SK-N-SH (cell line): Measurements from ENCODE around the gene PAF1. TPM values are rescaled to one million over a fixed set of nuclear protein-coding genes. Genes with fewer than 3 reads are reported as not detected.

Source experiments
- CTCF ChIA-PET: fragments of 300-600, 350-600 bp; formaldehyde crosslinking; extraction: SDS; loops from one replicate; lab custom pipeline; 2021; lab: Yijun Ruan, JAX
- POLR2A ChIA-PET: fragments of 350-600 bp; sonication (Branson Sonifier 250); formaldehyde crosslinking; extraction: SDS; loops from one replicate; lab custom pipeline; 2020; ENCODE audit warnings: antibody characterized with exemption, inconsistent platforms; lab: Yijun Ruan, JAX
- DNase-seq: peaks from one replicate; pipeline ENCODE4 v3.0.0; 2012
- H2AFZ ChIP-seq: fragments of 200-600 bp; sonication (generic); 2 replicates; pipeline ENCODE4 v1.8.1; 2016; ENCODE audit warnings: antibody characterized with exemption, mild to moderate bottlenecking, low read depth
- H3F3A ChIP-seq: fragments of 200-600 bp; sonication (generic); replicated peaks from 2 replicates; pipeline ENCODE3; 2016; ENCODE audit warnings: antibody characterized with exemption, mild to moderate bottlenecking; ENCODE audit not compliant: insufficient read depth
- H3K27ac ChIP-seq, 2 experiments: fragments of 200-500 bp in 1 of 2; fragments of 200-600 bp in 1 of 2; sonication (Bioruptor generic) in 1 of 2; sonication (generic), shearing (Covaris generic) in 1 of 2; 2 replicates each; pipeline versions ENCODE4 v1.5.1 to v1.6.1; 2014 to 2016; ENCODE audit warnings: low read depth in 2 of 2, inconsistent platforms in 1 of 2, low read length in 1 of 2, mild to moderate bottlenecking in 1 of 2, mixed read lengths in 1 of 2
- H3K27me3 ChIP-seq: fragments of 200-600 bp; sonication (generic), shearing (Covaris generic); 2 replicates; pipeline ENCODE4 v1.6.1; 2016; ENCODE audit warnings: mixed run types; ENCODE audit not compliant: insufficient read depth
- H3K36me3 ChIP-seq, 2 experiments: fragments of 200-500 bp in 1 of 2; fragments of 200-600 bp in 1 of 2; sonication (Bioruptor generic) in 1 of 2; sonication (generic) in 1 of 2; replicated peaks in 1 of 2; 2 replicates each; pipeline versions ENCODE3 to v1.5.1; 2014 to 2016; ENCODE audit warnings: low read length in 1 of 2, mild to moderate bottlenecking in 1 of 2; ENCODE audit not compliant: insufficient read depth in 2 of 2, control insufficient read depth in 1 of 2
- H3K4me1 ChIP-seq, 2 experiments: fragments of 200-500 bp in 1 of 2; fragments of 200-600 bp in 1 of 2; sonication (Bioruptor generic) in 1 of 2; sonication (generic), shearing (Covaris generic) in 1 of 2; 2 replicates each; pipeline versions ENCODE4 v1.5.1 to v1.6.1; 2014 to 2016; ENCODE audit warnings: low read depth in 1 of 2, low read length in 1 of 2, mixed run types in 1 of 2; ENCODE audit not compliant: insufficient read depth in 2 of 2, control insufficient read depth in 1 of 2
- H3K4me2 ChIP-seq: fragments of 200-600 bp; sonication (generic), shearing (Covaris generic); 2 replicates; pipeline ENCODE4 v1.6.1; 2017; ENCODE audit warnings: mixed run types
- H3K4me3 ChIP-seq, 2 experiments: fragments of 200-500 bp in 1 of 2; fragments of 200-600 bp in 1 of 2; sonication (Bioruptor generic) in 1 of 2; sonication (generic), shearing (Covaris generic) in 1 of 2; 2 replicates each; pipeline versions ENCODE4 v1.5.1 to v1.8.1; 2014 to 2016; ENCODE audit warnings: low read depth in 2 of 2, inconsistent platforms in 1 of 2, low read length in 1 of 2, mild to moderate bottlenecking in 1 of 2, mixed read lengths in 1 of 2, moderate library complexity in 1 of 2
- H3K79me2 ChIP-seq: fragments of 200-600 bp; sonication (generic); 2 replicates; pipeline ENCODE4 v1.8.1; 2017; ENCODE audit warnings: mild to moderate bottlenecking; ENCODE audit not compliant: insufficient read depth
- H3K9ac ChIP-seq: fragments of 200-600 bp; sonication (generic); 2 replicates; pipeline ENCODE4 v1.6.1; 2017; ENCODE audit warnings: mixed run types
- H3K9me2 ChIP-seq: fragments of 200-600 bp; sonication (generic); 2 replicates; pipeline ENCODE4 v1.6.1; 2017; ENCODE audit warnings: mixed run types
- H3K9me3 ChIP-seq: fragments of 200-600 bp; sonication (generic); 2 replicates; pipeline ENCODE4 v1.6.1; 2017; ENCODE audit warnings: mixed run types, mild to moderate bottlenecking, moderate library complexity
- H4K20me1 ChIP-seq: fragments of 200-600 bp; sonication (generic); 2 replicates; pipeline ENCODE4 v1.6.1; 2017; ENCODE audit warnings: mild to moderate bottlenecking, mixed run types; ENCODE audit not compliant: insufficient read depth
- ELF1 ChIP-seq: IDR thresholded peaks from 2 replicates; pipeline ENCODE4 v1.4.0; 2012
- EZH2phosphoT487 ChIP-seq: fragments of 200-600 bp; sonication (generic); IDR thresholded peaks from 2 replicates; pipeline ENCODE4 v1.6.1; 2017; ENCODE audit warnings: low read depth, mixed run types, mild to moderate bottlenecking, antibody characterized with exemption, moderate library complexity, borderline replicate concordance
- FOSL2 ChIP-seq: IDR thresholded peaks from 2 replicates; pipeline ENCODE4 v1.4.0; 2012; ENCODE audit warnings: low read depth, mild to moderate bottlenecking, moderate library complexity, borderline replicate concordance
- FOXJ3 ChIP-seq: sonication (generic); formaldehyde crosslinking; IDR thresholded peaks from 2 replicates; pipeline ENCODE4 v1.5.1; 2020; ENCODE audit warnings: mild to moderate bottlenecking, missing genetic modification reagents
- GABPA ChIP-seq: IDR thresholded peaks from 2 replicates; pipeline ENCODE4 v1.4.0; 2012; ENCODE audit warnings: low read depth, mild to moderate bottlenecking
- MEF2A ChIP-seq: IDR thresholded peaks from 2 replicates; pipeline ENCODE4 v1.4.0; 2012; ENCODE audit warnings: low read depth, borderline replicate concordance
- NFIC ChIP-seq: IDR thresholded peaks from 2 replicates; pipeline ENCODE4 v1.4.0; 2012; ENCODE audit warnings: borderline replicate concordance
- NRF1 ChIP-seq: IDR thresholded peaks from 2 replicates; pipeline ENCODE4 v1.6.1; 2012; ENCODE audit warnings: low read depth, mild to moderate bottlenecking, low read length
- POLR2AphosphoS5 ChIP-seq: IDR thresholded peaks from 2 replicates; pipeline ENCODE4 v1.6.1; 2012; ENCODE audit warnings: low read depth, low read length
- RCOR1 ChIP-seq: fragments of 150-350 bp; IDR thresholded peaks from 2 replicates; pipeline ENCODE4 v1.6.1; 2017; ENCODE audit warnings: antibody characterized with exemption, low read length
- RFX5 ChIP-seq: IDR thresholded peaks from 2 replicates; pipeline ENCODE4 v1.6.1; 2012; ENCODE audit warnings: mild to moderate bottlenecking, improper control_type of control experiment, low read length
- SIN3A ChIP-seq: IDR thresholded peaks from 2 replicates; pipeline ENCODE4 v1.6.1; 2012; ENCODE audit warnings: low read depth, mild to moderate bottlenecking, low read length, moderate library complexity, borderline replicate concordance
- TCF12 ChIP-seq: IDR thresholded peaks from 2 replicates; pipeline ENCODE4 v1.4.0; 2012
- WGBS: methylation state at CpG from one replicate; pipeline ENCODE4 v1.1.6; 2017; ENCODE audit warnings: low lambda C conversion rate; 5-methylcytosine and 5-hydroxymethylcytosine counted together
- polyA plus RNA-seq, 3 experiments: library from polyadenylated mRNA; depleted of rRNA; stranded (reverse); fragments of >200 nt; gene quantifications; 2 replicates each; pipeline ENCODE4 v1.2.3, GENCODE V29; 2012
- TF ChIP-seq, protein P1 (sequence below): IDR thresholded peaks from 2 replicates; pipeline ENCODE4 v1.4.0; 2012; ENCODE audit warnings: low read depth, borderline replicate concordance
- TF ChIP-seq, protein P2 (sequence below): IDR thresholded peaks from 2 replicates; pipeline ENCODE4 v1.4.0; 2012; ENCODE audit warnings: low read depth, borderline replicate concordance
- TF ChIP-seq, protein P3 (sequence below): fragments of 200-600 bp; sonication (generic); IDR thresholded peaks from 2 replicates; pipeline ENCODE4 v1.6.1; 2017; ENCODE audit warnings: antibody characterized with exemption, mild to moderate bottlenecking, moderate library complexity
- TF ChIP-seq, protein P4 (sequence below): IDR thresholded peaks from 2 replicates; pipeline ENCODE4 v1.4.0; 2012; ENCODE audit warnings: low read depth
- TF ChIP-seq, protein P5 (sequence below): IDR thresholded peaks from 2 replicates; pipeline ENCODE4; 2012
- TF ChIP-seq, protein P6 (sequence below): IDR thresholded peaks from 2 replicates; pipeline ENCODE4 v1.6.1; 2012; ENCODE audit warnings: mild to moderate bottlenecking, low read depth, low read length, moderate library complexity
- TF ChIP-seq, protein P7 (sequence below): fragments of 150-350 bp; IDR thresholded peaks from 2 replicates; pipeline ENCODE4 v1.6.1; 2017; ENCODE audit warnings: antibody characterized with exemption, low read length, low read depth, borderline replicate concordance

PAF1 gene
- polyA plus RNA-seq, 1 of the 3 experiments (the other 2 are of a cell fraction) = 65.3 TPM

DNA sequence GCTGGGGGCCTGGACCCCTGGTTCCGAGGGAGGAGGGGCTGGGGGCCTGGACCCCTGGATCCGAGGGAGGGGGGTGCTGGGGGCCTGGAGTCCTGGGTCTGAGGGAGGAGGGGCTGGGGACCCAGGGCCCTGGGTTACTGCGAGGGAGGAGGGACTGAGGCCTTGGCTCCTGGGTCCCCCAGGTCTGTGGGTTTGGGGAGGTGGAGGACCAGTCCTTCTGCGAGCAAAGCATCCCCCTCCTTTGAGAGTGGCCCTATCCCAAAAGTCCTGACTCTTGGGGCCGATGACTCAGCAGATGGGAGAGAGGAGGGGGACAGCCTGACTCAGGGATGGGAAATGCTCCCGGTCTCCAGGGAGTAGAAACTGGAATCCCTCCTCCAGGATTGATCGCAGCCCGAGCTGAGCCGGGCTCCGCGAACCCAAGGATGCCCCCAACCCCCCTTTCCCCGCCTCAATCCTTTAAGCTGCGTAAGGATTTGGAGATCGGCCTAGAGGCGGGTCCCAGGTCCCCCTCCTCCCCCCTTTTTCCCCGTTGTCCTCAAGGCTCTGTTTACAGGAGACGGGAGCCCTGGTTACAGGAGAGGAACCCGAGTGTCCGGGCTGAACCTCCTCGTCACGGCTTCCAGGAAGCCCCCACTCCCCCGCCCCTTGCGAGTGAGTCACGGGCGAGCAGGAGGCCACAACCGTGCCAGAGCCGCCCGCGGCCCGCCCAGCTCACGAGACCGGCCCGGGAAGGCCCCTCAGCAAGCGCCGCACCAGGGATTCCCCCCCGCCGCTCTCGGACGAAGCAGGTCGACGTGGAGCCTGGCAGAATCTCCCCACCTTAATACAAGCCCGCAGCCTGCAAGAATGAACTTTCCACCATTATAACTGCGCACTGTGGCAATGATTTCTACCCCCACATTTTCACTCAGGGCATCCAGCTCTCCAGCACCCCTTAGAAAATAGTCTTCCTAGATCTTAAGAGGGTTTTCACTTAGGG is 12.7 kb upstream of the PAF1 start:
- Histone ChIP-seq H2AFZ (no peak overlapping the region), H3K4me3 (peak overlapping the region; percentile 41 to 54), H3K79me2 (peaks cover 19% of the 10 kb centered on the region), H3K9me2 (no peaks in the 10 kb centered on the region), H3K4me2 (peak overlapping the region; percentile 98), H3K9ac (peak overlapping the region; percentile 97), H3K27me3 (no peaks in the 10 kb centered on the region), H3K36me3 (peaks cover 0 to 7% of the 10 kb centered on the region in 2 experiments), H3K27ac (peak overlapping the region; percentile 77 to 100), H3K4me1 (peaks cover 22 to 31% of the 10 kb centered on the region in 2 experiments; a peak in 3 of 4 replicates), H4K20me1 (peaks cover 16% of the 10 kb centered on the region), H3F3A (peaks cover 44% of the 10 kb centered on the region), H3K9me3 (no peaks in the 10 kb centered on the region)
- WGBS = 10% methylated on average over 17 of the region's 43 CpGs
- POLR2A ChIA-PET = no interaction called here
- CTCF ChIA-PET = no interaction called here
- no peak for DNase-seq
- TF ChIP-seq, protein P1, sequence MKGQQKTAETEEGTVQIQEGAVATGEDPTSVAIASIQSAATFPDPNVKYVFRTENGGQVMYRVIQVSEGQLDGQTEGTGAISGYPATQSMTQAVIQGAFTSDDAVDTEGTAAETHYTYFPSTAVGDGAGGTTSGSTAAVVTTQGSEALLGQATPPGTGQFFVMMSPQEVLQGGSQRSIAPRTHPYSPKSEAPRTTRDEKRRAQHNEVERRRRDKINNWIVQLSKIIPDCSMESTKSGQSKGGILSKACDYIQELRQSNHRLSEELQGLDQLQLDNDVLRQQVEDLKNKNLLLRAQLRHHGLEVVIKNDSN = 0 out of 2 replicates have a peak, but pooled peaks have one; percentile 12
- TF ChIP-seq NRF1 (no peak), RCOR1 (no peak), GABPA (no peak), RFX5 (no peak), SIN3A (peak; percentile 88; the same call in 1 of the 2 replicates), FOSL2 (peak; percentile 94), EZH2phosphoT487 (no peak), MEF2A (no peak; the same call in 1 of the 2 replicates), NFIC (peak; percentile 79), POLR2AphosphoS5 (peak; percentile 70; the same call in 1 of the 2 replicates), FOXJ3 (CRISPR knock-in tag) (no peak), ELF1 (peak; percentile 37; the same call in 1 of the 2 replicates), TCF12 (peak; percentile 45)
- TF ChIP-seq, protein P2, sequence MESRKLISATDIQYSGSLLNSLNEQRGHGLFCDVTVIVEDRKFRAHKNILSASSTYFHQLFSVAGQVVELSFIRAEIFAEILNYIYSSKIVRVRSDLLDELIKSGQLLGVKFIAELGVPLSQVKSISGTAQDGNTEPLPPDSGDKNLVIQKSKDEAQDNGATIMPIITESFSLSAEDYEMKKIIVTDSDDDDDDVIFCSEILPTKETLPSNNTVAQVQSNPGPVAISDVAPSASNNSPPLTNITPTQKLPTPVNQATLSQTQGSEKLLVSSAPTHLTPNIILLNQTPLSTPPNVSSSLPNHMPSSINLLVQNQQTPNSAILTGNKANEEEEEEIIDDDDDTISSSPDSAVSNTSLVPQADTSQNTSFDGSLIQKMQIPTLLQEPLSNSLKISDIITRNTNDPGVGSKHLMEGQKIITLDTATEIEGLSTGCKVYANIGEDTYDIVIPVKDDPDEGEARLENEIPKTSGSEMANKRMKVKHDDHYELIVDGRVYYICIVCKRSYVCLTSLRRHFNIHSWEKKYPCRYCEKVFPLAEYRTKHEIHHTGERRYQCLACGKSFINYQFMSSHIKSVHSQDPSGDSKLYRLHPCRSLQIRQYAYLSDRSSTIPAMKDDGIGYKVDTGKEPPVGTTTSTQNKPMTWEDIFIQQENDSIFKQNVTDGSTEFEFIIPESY = peak; percentile 72; the same call in 1 of the 2 replicates
- TF ChIP-seq, protein P3, sequence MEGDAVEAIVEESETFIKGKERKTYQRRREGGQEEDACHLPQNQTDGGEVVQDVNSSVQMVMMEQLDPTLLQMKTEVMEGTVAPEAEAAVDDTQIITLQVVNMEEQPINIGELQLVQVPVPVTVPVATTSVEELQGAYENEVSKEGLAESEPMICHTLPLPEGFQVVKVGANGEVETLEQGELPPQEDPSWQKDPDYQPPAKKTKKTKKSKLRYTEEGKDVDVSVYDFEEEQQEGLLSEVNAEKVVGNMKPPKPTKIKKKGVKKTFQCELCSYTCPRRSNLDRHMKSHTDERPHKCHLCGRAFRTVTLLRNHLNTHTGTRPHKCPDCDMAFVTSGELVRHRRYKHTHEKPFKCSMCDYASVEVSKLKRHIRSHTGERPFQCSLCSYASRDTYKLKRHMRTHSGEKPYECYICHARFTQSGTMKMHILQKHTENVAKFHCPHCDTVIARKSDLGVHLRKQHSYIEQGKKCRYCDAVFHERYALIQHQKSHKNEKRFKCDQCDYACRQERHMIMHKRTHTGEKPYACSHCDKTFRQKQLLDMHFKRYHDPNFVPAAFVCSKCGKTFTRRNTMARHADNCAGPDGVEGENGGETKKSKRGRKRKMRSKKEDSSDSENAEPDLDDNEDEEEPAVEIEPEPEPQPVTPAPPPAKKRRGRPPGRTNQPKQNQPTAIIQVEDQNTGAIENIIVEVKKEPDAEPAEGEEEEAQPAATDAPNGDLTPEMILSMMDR = no peak
- TF ChIP-seq, protein P4, sequence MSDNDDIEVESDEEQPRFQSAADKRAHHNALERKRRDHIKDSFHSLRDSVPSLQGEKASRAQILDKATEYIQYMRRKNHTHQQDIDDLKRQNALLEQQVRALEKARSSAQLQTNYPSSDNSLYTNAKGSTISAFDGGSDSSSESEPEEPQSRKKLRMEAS = peak; percentile 78
- TF ChIP-seq, protein P5, sequence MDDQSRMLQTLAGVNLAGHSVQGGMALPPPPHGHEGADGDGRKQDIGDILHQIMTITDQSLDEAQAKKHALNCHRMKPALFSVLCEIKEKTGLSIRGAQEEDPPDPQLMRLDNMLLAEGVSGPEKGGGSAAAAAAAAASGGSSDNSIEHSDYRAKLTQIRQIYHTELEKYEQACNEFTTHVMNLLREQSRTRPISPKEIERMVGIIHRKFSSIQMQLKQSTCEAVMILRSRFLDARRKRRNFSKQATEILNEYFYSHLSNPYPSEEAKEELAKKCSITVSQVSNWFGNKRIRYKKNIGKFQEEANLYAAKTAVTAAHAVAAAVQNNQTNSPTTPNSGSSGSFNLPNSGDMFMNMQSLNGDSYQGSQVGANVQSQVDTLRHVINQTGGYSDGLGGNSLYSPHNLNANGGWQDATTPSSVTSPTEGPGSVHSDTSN = peak; percentile 54; the same call in 1 of the 2 replicates
- TF ChIP-seq, protein P6, sequence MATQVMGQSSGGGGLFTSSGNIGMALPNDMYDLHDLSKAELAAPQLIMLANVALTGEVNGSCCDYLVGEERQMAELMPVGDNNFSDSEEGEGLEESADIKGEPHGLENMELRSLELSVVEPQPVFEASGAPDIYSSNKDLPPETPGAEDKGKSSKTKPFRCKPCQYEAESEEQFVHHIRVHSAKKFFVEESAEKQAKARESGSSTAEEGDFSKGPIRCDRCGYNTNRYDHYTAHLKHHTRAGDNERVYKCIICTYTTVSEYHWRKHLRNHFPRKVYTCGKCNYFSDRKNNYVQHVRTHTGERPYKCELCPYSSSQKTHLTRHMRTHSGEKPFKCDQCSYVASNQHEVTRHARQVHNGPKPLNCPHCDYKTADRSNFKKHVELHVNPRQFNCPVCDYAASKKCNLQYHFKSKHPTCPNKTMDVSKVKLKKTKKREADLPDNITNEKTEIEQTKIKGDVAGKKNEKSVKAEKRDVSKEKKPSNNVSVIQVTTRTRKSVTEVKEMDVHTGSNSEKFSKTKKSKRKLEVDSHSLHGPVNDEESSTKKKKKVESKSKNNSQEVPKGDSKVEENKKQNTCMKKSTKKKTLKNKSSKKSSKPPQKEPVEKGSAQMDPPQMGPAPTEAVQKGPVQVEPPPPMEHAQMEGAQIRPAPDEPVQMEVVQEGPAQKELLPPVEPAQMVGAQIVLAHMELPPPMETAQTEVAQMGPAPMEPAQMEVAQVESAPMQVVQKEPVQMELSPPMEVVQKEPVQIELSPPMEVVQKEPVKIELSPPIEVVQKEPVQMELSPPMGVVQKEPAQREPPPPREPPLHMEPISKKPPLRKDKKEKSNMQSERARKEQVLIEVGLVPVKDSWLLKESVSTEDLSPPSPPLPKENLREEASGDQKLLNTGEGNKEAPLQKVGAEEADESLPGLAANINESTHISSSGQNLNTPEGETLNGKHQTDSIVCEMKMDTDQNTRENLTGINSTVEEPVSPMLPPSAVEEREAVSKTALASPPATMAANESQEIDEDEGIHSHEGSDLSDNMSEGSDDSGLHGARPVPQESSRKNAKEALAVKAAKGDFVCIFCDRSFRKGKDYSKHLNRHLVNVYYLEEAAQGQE = peak; percentile 20; the same call in 1 of the 2 replicates
- TF ChIP-seq, protein P7, sequence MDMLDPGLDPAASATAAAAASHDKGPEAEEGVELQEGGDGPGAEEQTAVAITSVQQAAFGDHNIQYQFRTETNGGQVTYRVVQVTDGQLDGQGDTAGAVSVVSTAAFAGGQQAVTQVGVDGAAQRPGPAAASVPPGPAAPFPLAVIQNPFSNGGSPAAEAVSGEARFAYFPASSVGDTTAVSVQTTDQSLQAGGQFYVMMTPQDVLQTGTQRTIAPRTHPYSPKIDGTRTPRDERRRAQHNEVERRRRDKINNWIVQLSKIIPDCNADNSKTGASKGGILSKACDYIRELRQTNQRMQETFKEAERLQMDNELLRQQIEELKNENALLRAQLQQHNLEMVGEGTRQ = no peak
